ENCODE results near the gene PLAC8L1.

Gene PLAC8L1

GRCh38 chr5:146070746-146071145 is 34.6 kb downstream of the PLAC8L1 start:
- H3K4me1 ChIP-seq (ENCODE audit: insufficient read depth, poor library complexity, severe bottlenecking): peaks cover 6% of the 10 kb centered on the region
- no peak for DNase-seq (ENCODE audit: low spot score)

GRCh38 chr5:146069780-146070099 is 35.6 kb downstream of the PLAC8L1 start:
- no peaks in the 10 kb centered on the region for H3K36me3 ChIP-seq (ENCODE audit: low read depth)
- no peak for TF ChIP-seq CTCF (IDR thresholded peaks at IDR 0.05; ENCODE audit: poor library complexity, severe bottlenecking)
- no peaks in the 10 kb centered on the region for H3K9me3 ChIP-seq (ENCODE audit: severe bottlenecking)
- ATAC-seq (ENCODE audit: low read depth) (no peak), DNase-seq (ENCODE audit: low spot score) (no peak)
- H3K4me3 ChIP-seq (ENCODE audit: severe bottlenecking): no peak overlapping the region
- peaks cover 6% of the 10 kb centered on the region for H3K4me1 ChIP-seq (ENCODE audit: insufficient read depth, poor library complexity, severe bottlenecking)
- H3K27me3 ChIP-seq (ENCODE audit: insufficient read depth, poor library complexity, severe bottlenecking): no peaks in the 10 kb centered on the region
- H3K27ac ChIP-seq (ENCODE audit: poor library complexity, severe bottlenecking): no peak overlapping the region

More at GRCh38 chr5:146070746-146071145, 34.6 kb downstream of the PLAC8L1 start:
- H3K27me3 ChIP-seq (ENCODE audit: insufficient read depth, poor library complexity, severe bottlenecking): no peaks in the 10 kb centered on the region
- no peak for TF ChIP-seq CTCF (IDR thresholded peaks at IDR 0.05; ENCODE audit: poor library complexity, severe bottlenecking)
- ATAC-seq (ENCODE audit: low read depth): no peak
- H3K4me3 ChIP-seq (ENCODE audit: severe bottlenecking): no peak overlapping the region
- no peak overlapping the region for H3K27ac ChIP-seq (ENCODE audit: poor library complexity, severe bottlenecking)
- H3K9me3 ChIP-seq (ENCODE audit: severe bottlenecking): no peaks in the 10 kb centered on the region
- H3K36me3 ChIP-seq (ENCODE audit: low read depth): no peaks in the 10 kb centered on the region

GRCh38 chr5:146068977-146069779 is 36.2 kb downstream of the PLAC8L1 start:
- peaks cover 6% of the 10 kb centered on the region for H3K4me1 ChIP-seq (ENCODE audit: insufficient read depth, poor library complexity, severe bottlenecking)
- DNase-seq (ENCODE audit: low spot score) (no peak), ATAC-seq (ENCODE audit: low read depth) (no peak)

GRCh38 chr5:146068206-146068605 is 37.2 kb downstream of the PLAC8L1 start:
- no peak for DNase-seq (ENCODE audit: low spot score)
- no peaks in the 10 kb centered on the region for H3K9me3 ChIP-seq (ENCODE audit: severe bottlenecking)
- H3K36me3 ChIP-seq (ENCODE audit: low read depth): no peaks in the 10 kb centered on the region
- H3K27me3 ChIP-seq (ENCODE audit: insufficient read depth, poor library complexity, severe bottlenecking): no peaks in the 10 kb centered on the region
- H3K4me3 ChIP-seq (ENCODE audit: severe bottlenecking): no peak overlapping the region
- TF ChIP-seq CTCF (IDR thresholded peaks at IDR 0.05; ENCODE audit: poor library complexity, severe bottlenecking): no peak
- H3K27ac ChIP-seq (ENCODE audit: poor library complexity, severe bottlenecking): no peak overlapping the region
- ATAC-seq (ENCODE audit: low read depth): no peak; the same call in 2 of the 3 replicates
- peaks cover 6% of the 10 kb centered on the region for H3K4me1 ChIP-seq (ENCODE audit: insufficient read depth, poor library complexity, severe bottlenecking)

More at GRCh38 chr5:146068977-146069779, 36.2 kb downstream of the PLAC8L1 start:
- no peaks in the 10 kb centered on the region for H3K9me3 ChIP-seq (ENCODE audit: severe bottlenecking)
- H3K27ac ChIP-seq (ENCODE audit: poor library complexity, severe bottlenecking): no peak overlapping the region
- TF ChIP-seq CTCF (IDR thresholded peaks at IDR 0.05; ENCODE audit: poor library complexity, severe bottlenecking): no peak
- H3K27me3 ChIP-seq (ENCODE audit: insufficient read depth, poor library complexity, severe bottlenecking): no peaks in the 10 kb centered on the region
- H3K36me3 ChIP-seq (ENCODE audit: low read depth): no peaks in the 10 kb centered on the region
- no peak overlapping the region for H3K4me3 ChIP-seq (ENCODE audit: severe bottlenecking)

GRCh38 chr5:146066968-146067367 is 38.4 kb downstream of the PLAC8L1 start:
- peaks cover 5% of the 10 kb centered on the region for H3K4me1 ChIP-seq (ENCODE audit: insufficient read depth, poor library complexity, severe bottlenecking)
- H3K4me3 ChIP-seq (ENCODE audit: severe bottlenecking): no peak overlapping the region
- H3K27ac ChIP-seq (ENCODE audit: poor library complexity, severe bottlenecking): no peak overlapping the region
- no peak for TF ChIP-seq CTCF (IDR thresholded peaks at IDR 0.05; ENCODE audit: poor library complexity, severe bottlenecking)
- no peaks in the 10 kb centered on the region for H3K27me3 ChIP-seq (ENCODE audit: insufficient read depth, poor library complexity, severe bottlenecking)
- ATAC-seq (ENCODE audit: low read depth) (no peak), DNase-seq (ENCODE audit: low spot score) (no peak)
- no peaks in the 10 kb centered on the region for H3K9me3 ChIP-seq (ENCODE audit: severe bottlenecking)
- H3K36me3 ChIP-seq (ENCODE audit: low read depth): peaks cover 5% of the 10 kb centered on the region
